Stimulated activated CD4-positive, alpha-beta T cell treated with anti-CD3 and anti-CD28 coated beads, Interleukin-15, amount 100 ng/mL, for 1 hour (primary cell): ENCODE results near the gene KRTAP4-6.
"Not testable (repeated sequence)": the region's sequence is repeated elsewhere in the genome, so short reads cannot be mapped to it uniquely, and the experiment has no call there.

Experiments used
- DNase-seq, 2 donors: peaks; one replicate each; pipeline ENCODE4 v3.0.0-alpha.2; 2020; ENCODE audit warnings: low read depth in 1 of 2, low spot score in 1 of 2

The KRTAP4-6 gene

DNA sequence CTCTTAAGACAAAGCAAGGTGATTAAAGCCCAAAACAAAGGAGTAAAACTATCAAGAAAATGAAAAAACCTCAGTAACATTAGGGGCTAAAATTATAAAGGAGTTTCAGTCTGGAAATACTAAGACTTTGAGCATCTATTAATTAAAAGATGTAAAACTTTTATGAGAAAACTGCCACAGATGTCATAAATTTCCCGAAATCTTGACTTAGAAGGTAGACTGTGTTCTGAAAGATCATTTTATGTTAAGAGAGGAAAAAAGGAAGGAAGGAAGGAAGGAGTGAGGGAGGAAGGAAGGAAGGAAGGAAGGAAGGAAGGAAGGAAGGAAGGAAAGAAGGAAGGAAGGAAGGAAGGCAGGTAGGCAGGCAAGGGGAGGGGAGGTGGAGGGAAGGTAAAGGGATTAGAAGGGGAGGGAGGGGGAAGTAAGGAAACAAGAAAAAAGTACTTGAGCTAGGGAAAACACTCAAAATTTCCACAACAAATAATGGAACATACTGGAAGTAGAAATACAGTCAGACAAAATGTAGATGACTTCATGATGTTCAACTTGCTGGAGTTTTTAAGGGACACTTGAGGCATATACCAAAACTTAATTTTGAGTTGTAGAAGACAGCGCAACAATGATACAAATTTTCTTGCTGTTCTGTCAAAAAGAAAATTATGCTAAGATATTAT, 7.3 kb upstream of the KRTAP4-6 start:
- DNase-seq = no peak

DNA sequence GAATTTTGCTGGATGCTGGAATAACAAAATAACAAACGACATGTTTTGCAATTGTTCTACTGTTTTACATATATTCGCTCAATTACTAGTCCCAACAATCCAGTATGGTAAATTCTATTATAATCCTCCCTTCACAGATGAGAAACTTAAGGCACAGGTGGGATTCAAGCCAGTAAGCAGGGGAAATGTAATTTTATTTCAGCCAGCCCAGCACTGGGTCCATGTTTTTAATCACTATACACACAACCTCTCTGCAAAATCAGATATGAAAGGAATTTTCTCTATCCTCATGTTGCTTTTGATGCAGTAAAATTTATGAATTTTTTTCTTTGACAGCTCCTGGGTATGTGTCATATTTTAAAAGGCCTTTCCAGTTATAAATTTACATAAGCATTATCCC, 4.9 kb upstream of the KRTAP4-6 start:
- DNase-seq = no peak

DNA sequence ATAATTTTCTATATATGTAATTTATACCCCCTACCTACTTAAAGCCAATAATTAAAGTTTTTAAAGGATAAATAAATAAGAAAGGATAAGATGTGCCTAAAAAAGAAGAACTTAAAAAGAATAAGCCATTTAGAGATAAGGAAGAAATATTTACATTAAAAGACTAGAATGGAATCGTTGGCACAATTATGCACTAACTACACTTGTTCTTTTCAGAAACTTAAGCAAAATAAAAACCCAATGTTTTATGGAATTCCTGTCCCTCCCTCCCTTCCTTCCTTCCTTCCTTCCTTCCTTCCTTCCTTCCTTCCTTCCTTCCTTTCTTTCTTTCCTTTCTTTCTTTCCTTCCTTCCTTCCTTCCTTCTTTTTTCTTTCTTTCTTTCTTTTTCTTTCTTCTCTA, 4.5 kb upstream of the KRTAP4-6 start:
- no peak for DNase-seq

DNA sequence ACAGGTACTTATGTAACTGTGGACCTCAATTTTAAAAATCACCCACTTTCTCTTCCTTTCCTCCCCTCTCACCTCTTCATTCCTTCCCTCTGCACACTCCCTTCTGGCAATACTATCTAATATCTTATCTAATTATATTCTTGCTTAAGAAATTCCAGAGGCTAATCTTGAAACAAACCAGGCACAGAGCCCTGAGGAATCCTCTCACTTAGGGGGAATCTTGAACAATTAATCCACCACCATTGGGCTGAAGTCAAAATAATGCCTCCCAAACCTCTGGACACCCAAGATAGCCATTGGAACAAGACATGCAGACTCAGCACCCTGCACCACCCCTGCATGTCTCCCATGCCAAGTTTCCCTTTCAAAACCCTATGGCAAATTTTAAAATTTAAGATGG, 1.0 kb upstream of the KRTAP4-6 start:
- no peak for DNase-seq

DNA sequence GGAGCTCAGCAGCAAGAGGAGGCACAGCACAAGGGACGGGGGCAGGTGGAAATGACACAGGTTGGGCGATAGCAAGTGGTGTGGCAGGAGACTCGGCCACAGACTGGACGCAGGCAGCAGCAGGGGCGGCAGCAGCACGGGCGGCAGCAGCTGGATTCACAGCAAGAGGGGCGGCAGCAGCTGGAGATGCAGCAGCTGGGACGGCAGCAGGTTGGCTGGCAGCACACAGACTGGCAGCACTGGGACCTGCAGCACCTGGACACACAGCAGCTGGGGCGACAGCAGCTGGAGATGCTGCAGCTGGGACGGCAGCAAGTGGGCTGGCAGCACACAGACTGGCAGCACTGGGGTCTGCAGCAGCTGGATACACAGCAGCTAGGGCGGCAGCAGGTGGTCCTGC, 479 bp downstream of the KRTAP4-6 start:
- DNase-seq = not testable (repeated sequence)

DNA sequence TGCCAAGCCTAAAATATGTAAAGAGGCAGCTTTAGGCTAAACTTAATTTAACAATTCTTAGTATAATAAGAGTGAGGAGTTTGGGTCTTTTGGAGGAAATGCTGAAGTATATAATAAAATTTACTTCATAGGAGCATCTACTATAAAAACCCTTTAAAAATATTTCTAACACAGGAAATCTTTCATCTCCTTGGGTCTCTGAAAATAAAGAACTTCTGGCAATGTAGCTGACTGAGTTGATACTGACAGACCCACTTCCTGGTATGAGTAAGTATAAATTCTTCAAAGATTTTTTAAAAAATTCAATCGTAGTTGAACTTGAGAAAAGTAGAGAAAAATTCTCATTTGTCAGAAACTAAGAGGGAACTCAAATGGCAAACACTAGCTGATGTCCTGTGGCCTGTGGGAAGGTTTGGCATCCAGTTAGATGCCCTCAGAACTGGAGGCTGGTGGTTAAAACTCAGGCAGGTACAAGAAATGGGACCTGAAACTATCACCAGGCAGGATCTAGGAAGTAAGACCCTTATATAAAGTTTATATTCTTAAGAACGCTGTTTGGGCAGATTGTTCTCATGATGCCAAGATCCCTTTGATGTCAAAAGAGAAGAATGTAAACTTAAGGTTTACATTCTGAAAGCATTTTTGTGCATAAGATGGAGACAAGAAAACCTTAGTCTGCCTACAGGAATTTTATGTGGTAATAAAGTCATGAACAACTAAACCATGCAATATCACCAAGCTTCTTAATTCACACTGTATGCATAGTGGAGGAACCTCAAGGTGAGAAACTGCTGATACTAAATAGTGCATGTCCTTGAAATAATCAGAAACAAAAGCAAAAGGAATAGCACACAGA, 6.2 kb downstream of the KRTAP4-6 start:
- DNase-seq = no peak

DNA sequence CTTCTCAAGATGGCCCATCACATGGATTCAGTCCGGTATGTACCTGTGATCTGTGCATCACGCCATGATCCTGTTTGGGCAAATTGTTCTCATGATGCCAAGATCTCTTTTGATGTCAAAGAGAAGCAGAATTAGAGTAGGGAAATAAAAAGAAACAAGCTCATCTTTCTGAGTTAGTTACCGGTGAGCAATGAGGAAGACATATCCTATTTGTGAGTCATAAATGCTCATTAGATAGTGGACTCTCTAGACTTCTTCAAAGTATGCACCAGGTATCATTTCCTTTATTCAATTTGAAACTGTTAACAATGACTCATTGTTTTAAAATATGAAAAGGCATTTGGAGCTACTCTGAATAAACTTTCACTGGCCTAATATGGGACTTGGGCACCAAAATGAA, 8.4 kb downstream of the KRTAP4-6 start:
- DNase-seq = no peak

DNA sequence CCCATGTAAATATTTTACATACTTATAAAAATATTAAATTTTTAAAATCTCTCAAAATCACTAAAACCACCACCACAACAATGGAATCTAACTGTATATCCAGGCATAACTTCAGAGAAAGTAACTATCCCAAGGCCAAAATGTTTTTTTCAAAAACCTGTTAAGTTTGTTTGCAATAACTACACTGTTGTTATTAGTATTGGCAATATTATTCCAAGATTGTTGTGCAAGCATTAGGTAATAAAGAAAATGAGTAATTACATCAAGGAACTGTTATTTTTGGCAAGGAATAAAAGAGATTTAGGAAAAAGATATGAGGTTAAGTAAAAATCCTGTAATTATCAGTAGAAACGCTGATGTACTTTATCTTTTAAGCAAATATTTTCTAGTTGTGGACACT, 13.0 kb downstream of the KRTAP4-6 start:
- DNase-seq = no peak

DNA sequence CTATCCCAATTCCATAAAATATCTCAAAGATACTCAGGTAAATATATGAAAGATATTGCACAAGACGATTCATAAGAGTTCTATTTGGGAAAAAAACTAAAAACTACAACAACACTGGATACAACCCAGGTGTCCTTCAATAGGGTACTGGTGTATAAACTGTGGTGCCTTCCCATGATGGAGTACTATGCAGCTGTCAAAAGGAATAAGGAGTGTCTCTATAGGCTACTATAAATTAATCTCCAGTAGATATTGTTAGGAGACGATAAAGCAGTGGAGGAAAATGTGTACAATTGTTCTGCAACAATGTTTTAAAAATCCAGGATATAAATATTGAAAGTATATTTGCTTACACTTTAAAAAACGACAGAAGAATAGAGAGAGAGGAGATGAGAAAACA, 13.9 kb downstream of the KRTAP4-6 start:
- no peak for DNase-seq

DNA sequence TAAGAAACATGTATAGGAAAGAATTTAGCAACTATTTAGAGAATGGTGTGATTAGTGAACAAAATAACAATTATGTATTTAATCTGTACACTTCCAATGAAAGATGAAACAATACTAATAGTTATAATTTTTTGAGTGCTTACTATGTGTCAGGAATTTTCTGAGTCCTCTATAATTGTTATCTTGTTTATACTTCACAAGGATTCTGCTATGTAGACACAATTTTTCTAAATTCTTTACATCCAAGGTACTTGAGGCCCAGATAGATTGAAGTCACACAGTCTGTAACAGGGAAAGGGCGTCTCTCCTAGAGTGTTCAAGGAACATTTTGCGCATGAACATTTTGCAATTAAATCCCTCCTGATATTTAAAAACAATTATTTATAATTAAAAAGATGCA, 15.3 kb downstream of the KRTAP4-6 start:
- DNase-seq = no peak

DNA sequence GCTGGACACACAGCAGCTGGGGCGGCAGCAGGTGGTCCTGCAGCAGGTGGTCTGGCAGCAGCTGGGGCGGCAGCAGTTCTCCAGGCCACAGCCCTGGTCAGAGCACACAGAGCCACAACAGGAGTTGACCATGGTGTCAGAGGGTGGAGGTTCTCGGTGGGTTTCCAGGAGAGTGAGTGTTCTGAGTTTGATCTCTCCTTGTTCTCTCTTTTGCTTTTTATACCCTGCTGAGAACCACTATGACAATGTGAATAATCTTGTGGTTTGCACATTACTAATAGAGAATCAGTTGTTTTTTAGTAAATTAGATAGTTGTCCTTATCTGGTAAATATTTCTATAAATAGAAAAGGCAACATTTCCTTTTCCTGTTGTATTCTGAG, 16.4 kb downstream of the KRTAP4-6 start, which contains the start of gene KRTAP4-12:
TSS of gene KRTAP4-12 (minus strand) at position 192 of the 381 bp plus-strand sequence. CDS start at position 132, 60 bp downstream.
- not testable (repeated sequence) for DNase-seq

DNA sequence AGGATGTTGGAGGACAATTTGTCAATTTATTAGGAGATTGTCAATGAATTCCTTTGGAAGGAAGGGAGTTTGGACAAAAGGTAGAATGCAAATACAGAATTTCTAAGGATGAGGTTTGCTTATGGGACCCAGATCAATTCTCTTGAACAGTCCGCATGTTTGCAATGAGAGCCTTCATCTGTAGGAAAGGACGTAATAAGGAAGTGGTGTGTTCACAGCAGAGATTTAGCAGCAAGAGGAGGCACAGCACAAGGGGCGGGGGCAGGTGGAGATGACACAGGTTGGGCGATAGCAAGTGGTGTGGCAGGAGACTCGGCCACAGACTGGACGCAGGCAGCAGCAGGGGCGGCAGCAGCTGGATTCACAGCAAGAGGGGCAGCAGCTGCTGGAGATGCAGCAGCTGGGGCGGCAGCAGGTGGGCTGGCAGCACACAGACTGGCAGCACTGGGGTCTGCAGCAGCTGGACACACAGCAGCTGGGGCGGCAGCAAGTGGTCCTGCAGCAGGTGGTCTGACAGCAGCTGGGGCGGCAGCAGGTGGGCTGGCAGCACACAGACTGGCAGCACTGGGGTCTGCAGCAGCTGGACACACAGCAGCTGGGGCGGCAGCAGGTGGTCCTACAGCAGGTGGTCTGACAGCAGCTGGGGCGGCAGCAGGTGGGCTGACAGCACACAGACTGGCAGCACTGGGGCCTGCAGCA, 16.9 kb downstream of the KRTAP4-6 start:
- DNase-seq = not testable (repeated sequence)

DNA sequence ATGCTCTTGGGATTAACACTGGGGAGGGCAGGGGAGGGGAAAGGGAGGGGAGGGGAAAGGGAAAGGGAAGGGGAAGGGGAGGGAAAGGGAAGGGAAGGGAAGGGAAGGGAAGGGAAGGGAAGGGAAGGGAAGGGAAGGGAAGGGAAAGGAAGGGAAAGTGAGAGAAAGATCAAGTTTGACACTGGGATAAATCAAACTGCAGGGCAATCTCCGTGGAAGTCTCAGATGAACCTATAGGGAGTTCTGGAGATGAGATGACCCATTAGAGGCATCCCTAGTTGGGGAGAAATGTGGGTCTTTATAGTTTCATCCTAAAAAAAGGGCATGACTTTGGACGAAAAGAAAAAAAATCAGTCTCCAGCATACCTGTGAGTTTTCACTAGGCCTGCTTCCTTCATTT, 18.6 kb downstream of the KRTAP4-6 start:
- no peak for DNase-seq

DNA sequence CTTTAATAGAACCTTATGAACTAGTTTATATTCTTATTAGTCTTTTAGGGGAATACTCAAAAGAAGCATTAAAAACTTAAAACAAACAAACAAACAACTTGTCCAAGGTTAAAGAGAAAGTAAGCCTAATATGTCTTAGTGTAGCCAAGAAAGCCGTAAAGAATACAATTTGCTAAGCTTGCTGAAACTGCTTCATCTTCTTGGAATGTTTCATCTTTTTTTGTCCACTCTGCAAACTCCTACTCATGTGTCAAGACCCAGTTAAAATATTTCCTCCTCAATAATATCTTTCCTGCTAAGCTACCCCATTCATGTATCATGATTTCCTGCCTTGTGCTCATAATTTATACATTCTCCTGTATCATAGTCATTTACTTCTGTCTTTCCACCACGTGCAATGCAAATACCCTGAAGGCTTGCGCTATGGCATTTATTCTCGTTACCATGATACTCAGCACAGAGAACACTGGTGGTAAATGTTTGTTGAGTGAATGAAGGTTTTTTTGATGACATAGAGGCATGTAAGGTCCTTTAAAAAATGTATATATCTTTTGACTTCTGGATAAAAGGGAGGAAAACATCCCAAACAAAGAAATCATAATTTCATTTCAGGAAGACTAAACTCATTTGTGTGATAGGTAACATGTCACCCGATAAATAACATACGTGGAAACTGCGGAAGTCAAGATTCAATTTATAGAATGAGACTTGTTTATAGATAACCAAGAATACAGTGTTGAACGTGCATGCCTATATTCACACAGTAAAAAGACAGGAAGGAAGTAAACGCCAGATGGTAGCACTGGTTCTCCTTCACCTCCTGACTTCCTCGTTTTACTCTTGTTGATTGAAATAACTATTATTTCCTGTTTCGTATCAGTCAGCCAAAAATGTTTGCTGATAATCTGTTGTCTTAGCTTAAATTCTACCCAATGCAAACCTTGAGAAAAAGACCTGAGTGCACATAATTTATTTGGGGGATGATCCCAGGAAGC, 20.4 kb downstream of the KRTAP4-6 start:
- DNase-seq = not testable (repeated sequence)

DNA sequence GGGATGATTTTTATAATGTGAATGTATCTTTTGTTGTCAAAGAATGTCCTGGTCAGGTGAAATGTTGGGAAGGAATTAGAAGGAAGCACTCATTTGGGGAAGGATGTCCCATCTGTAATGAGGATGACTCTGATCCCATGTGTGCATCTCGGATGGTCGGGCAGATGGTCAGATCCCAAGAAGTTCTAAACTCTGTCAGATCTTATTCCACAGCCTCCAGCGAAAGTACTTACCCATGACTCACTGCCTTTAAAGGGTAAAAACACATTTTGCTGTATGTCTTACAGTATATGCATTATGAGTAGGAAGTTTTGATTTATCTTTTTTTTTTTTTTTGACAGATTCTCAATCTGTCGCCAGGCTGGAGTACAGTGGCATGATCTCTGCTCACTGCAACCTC, 21.6 kb downstream of the KRTAP4-6 start:
- DNase-seq = no peak

DNA sequence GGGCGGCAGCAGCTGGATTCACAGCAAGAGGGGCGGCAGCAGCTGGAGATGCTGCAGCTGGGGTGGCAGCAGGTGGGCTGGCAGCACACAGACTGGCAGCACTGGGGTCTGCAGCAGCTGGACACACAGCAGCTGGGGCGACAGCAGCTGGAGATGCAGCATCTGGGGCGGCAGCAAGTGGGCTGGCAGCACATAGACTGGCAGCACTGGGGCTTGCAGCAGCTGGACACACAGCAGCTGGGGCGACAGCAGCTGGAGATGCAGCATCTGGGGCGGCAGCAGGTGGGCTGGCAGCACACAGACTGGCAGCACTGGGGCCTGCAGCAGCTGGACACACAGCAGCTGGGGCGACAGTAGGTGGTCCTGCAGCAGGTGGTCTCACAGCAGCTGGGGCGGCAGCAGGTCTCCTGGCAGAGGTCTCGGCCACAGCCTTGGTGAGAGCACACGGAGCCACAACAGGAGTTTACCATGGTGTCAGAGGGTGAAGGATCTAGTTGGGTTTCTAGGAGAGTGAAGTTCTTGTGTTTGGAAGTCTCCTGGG, 22.4 kb downstream of the KRTAP4-6 start, which contains the start of gene KRTAP4-11:
TSS of gene KRTAP4-11 (minus strand) at position 528 of the 541 bp plus-strand sequence. CDS start at position 470, 58 bp downstream.
- DNase-seq = not testable (repeated sequence)

DNA sequence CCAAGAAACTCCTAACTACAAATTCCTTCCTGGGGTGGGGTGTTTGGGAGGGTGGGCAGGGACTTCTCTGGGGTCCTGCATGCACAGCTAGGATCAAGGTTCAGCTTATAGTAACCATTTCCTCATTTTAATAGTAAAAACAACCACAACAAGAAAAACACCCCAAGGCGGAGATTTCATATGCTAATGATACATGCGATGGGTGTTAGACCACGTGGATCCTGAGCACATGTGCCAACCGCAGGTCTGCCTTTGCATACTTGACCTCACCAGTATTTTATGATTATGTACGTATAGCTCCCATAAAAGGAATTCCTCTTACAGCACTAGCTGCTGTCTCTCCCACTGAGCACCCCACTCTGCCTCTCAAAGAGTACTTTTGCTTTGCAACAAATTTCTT, 24.0 kb downstream of the KRTAP4-6 start:
- DNase-seq = no peak

DNA sequence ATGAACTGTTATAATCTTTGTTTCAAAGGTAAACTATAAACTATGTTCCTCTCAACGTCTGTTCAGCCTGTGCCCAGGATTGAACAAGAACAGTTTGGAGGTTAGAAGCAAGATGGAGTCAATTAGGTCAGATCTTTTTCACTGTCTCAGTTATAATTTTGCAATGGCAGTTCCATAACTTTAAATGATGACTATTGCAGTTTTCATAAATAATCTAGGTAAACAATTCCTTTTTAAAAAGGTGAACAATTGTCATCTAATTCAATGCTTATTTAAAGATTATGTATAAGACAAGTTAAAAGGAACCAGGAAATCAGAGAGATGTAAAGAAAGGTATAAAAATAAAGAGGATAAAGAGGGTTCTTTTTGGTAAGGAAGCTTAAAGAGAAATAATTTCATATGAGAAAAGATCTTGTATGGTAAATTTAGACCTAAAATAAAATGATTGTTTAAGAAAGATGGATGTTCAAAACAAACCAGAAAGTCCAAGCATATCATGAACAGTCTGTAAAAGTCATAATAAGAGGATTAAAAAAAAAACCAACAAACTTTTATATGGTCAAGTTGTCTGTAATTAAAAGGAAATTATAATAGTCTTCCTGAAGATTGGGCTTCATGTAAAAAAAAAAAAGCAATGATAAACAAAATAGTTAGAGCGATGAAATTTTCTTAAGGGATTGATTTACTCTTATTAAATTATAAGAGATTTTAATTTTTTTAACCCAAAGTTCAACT, 29.0 kb downstream of the KRTAP4-6 start:
- no peak for DNase-seq

DNA sequence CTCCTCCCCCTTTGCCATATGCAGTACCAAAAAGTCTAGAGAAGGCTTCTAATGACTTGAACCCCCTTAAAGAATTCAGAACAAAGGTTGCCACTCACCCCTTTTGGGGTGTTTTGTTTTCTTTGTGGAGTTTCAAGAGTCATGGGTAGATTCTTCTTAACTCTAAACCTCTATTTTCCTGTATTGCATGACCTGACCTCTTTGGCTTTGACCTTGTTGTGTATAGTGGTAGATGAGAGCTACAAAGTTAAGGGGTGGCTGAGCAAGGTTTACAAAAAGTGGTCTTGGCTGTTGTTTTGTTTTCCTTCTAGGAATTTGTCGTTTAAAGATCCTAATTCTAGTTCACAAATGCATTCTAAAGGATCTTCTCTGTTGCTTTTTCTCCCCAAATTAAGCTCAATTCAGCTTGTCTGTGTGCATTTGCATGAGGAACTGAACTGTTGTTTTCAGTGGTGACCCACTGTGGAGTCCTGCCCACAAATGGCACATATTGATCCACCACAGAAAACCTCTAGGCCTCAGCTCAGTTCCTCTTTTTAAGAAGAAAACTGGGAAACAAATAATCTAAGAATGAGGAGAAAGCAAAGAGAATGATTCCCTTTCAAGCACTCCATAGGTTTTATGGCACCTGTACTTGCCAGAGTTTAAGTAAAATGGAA, 31.5 kb downstream of the KRTAP4-6 start:
- DNase-seq = not testable (repeated sequence)
